Measurements from ENCODE around the gene MACROD2. TPM values are rescaled to one million over a fixed set of nuclear protein-coding genes. Genes with fewer than 3 reads are reported as not detected.

MACROD2 gene
- polyA plus RNA-seq, 1 donor (not counting 4 experiments of a cell fraction or from before 2014, with no cell fraction given) = 0.71 TPM

DNA sequence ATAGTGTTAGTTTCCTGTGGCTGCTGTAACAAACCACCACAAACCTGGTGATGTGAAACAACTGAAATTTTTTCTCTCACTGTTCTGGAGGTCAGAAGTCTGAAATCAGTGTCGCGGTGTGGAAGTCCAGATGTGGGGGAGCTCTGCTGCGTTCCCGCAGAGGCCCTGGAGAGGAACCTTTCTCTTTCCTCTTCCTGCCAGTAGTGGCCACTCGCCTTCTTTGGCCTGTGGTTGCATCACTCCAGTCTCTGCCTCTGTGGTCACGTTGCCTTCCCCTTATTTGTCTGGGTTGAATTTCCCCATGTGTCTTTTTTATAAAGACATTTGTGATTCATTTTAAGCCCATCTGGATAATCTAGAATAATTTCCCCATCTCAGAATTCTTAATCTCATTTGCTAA is 637.6 kb downstream of the MACROD2 start:
- DNase-seq (ENCODE audit: low read depth, low spot score) = no peak
- no peak overlapping the region for H3K27ac ChIP-seq (ENCODE audit: control insufficient read depth, insufficient read depth, low read length)
- TF ChIP-seq, protein P1, sequence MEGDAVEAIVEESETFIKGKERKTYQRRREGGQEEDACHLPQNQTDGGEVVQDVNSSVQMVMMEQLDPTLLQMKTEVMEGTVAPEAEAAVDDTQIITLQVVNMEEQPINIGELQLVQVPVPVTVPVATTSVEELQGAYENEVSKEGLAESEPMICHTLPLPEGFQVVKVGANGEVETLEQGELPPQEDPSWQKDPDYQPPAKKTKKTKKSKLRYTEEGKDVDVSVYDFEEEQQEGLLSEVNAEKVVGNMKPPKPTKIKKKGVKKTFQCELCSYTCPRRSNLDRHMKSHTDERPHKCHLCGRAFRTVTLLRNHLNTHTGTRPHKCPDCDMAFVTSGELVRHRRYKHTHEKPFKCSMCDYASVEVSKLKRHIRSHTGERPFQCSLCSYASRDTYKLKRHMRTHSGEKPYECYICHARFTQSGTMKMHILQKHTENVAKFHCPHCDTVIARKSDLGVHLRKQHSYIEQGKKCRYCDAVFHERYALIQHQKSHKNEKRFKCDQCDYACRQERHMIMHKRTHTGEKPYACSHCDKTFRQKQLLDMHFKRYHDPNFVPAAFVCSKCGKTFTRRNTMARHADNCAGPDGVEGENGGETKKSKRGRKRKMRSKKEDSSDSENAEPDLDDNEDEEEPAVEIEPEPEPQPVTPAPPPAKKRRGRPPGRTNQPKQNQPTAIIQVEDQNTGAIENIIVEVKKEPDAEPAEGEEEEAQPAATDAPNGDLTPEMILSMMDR (optimal IDR thresholded peaks at IDR 0.05 in 1 of 3, IDR thresholded peaks at IDR 0.05 in 1 of 3, conservative IDR thresholded peaks at IDR 0.05 in 1 of 3; ENCODE audit: extremely low read depth in 1 of 3, insufficient read depth in 2 of 3, low read length in 3 of 3) = no peak
- no peak for TF ChIP-seq EZH2 (IDR thresholded peaks at IDR 0.05; ENCODE audit: low read length)
- no peaks in the 10 kb centered on the region for H3K79me2 ChIP-seq (ENCODE audit: control insufficient read depth, insufficient read depth, low read length)
- no peaks in the 10 kb centered on the region for H3K9me3 ChIP-seq (ENCODE audit: control insufficient read depth, low read depth, low read length)
- H3K4me3 ChIP-seq (ENCODE audit: control insufficient read depth in 2 of 3, extremely low read depth in 1 of 3, insufficient read depth in 2 of 3, low read depth in 1 of 3, low read length in 3 of 3) = no peak overlapping the region
- H3K36me3 ChIP-seq (ENCODE audit: control insufficient read depth in 2 of 2, extremely low read depth in 1 of 2, insufficient read depth in 2 of 2, low read length in 2 of 2) = no peaks in the 10 kb centered on the region
- H4K20me1 ChIP-seq (ENCODE audit: control insufficient read depth, extremely low read depth, insufficient read depth, low read length) = no peaks in the 10 kb centered on the region
- FAIRE-seq = no peak
- no peaks in the 10 kb centered on the region for H3K9me1 ChIP-seq (ENCODE audit: control insufficient read depth, extremely low read depth, insufficient read depth, low read length)
- H3K9ac ChIP-seq (ENCODE audit: control insufficient read depth, extremely low read depth, insufficient read depth, low read length) = no peak overlapping the region
- dilution Hi-C loops (cut with MboI; ENCODE audit: extremely low pct_ligation_motif_present, low sequenced_read_pairs) = no loop called here
- H3K27me3 ChIP-seq (ENCODE audit: control insufficient read depth, extremely low read depth, insufficient read depth, low read length) = no peaks in the 10 kb centered on the region
- peaks cover 16% of the 10 kb centered on the region for H3K4me1 ChIP-seq (ENCODE audit: control insufficient read depth, extremely low read depth, insufficient read depth, low read length)
- no peak overlapping the region for H2AFZ ChIP-seq (ENCODE audit: control insufficient read depth, low read length)
- H3K4me2 ChIP-seq (ENCODE audit: control insufficient read depth, extremely low read depth, insufficient read depth, low read depth, low read length) = no peak overlapping the region

DNA sequence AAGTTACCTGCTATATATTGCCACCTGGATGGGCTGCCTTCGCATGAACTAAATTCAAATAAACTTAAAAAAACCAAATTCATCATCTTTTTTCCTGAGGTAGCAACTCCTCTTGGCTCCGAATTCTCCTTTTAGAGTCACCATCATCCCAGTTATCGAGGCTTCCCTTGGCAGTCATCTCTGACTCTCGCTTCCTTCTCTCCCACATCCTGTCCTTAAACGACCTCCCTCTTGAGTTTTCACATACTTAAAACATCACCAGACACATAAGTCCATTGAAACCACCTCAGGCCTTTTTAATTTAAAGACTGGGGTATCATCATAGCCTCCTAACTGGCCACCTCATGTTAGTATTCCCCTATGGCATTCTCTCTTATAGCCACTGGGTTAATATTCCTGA is 638.2 kb downstream of the MACROD2 start:
- peak; percentile 9 for FAIRE-seq
- TF ChIP-seq, protein P1 (optimal IDR thresholded peaks at IDR 0.05 in 1 of 3, IDR thresholded peaks at IDR 0.05 in 1 of 3, conservative IDR thresholded peaks at IDR 0.05 in 1 of 3; ENCODE audit: extremely low read depth in 1 of 3, insufficient read depth in 2 of 3, low read length in 3 of 3) = no peak
- no peak for TF ChIP-seq EZH2 (IDR thresholded peaks at IDR 0.05; ENCODE audit: low read length)
- no peak for DNase-seq (ENCODE audit: low read depth, low spot score)
- H3K9me3 ChIP-seq (ENCODE audit: control insufficient read depth, low read depth, low read length) = no peaks in the 10 kb centered on the region
- H3K9ac ChIP-seq (ENCODE audit: control insufficient read depth, extremely low read depth, insufficient read depth, low read length) = no peak overlapping the region
- no peak overlapping the region for H2AFZ ChIP-seq (ENCODE audit: control insufficient read depth, low read length)
- H3K4me2 ChIP-seq (ENCODE audit: control insufficient read depth, extremely low read depth, insufficient read depth, low read depth, low read length) = no peak overlapping the region
- H3K27me3 ChIP-seq (ENCODE audit: control insufficient read depth, extremely low read depth, insufficient read depth, low read length) = no peaks in the 10 kb centered on the region
- dilution Hi-C loops (cut with MboI; ENCODE audit: extremely low pct_ligation_motif_present, low sequenced_read_pairs) = no loop called here
- no peak overlapping the region for H3K4me3 ChIP-seq (ENCODE audit: control insufficient read depth in 2 of 3, extremely low read depth in 1 of 3, insufficient read depth in 2 of 3, low read depth in 1 of 3, low read length in 3 of 3)
- no peaks in the 10 kb centered on the region for H4K20me1 ChIP-seq (ENCODE audit: control insufficient read depth, extremely low read depth, insufficient read depth, low read length)
- H3K9me1 ChIP-seq (ENCODE audit: control insufficient read depth, extremely low read depth, insufficient read depth, low read length) = no peaks in the 10 kb centered on the region
- H3K79me2 ChIP-seq (ENCODE audit: control insufficient read depth, insufficient read depth, low read length) = no peaks in the 10 kb centered on the region
- peaks cover 16% of the 10 kb centered on the region for H3K4me1 ChIP-seq (ENCODE audit: control insufficient read depth, extremely low read depth, insufficient read depth, low read length)
- H3K36me3 ChIP-seq (ENCODE audit: control insufficient read depth in 2 of 2, extremely low read depth in 1 of 2, insufficient read depth in 2 of 2, low read length in 2 of 2) = no peaks in the 10 kb centered on the region
- H3K27ac ChIP-seq (ENCODE audit: control insufficient read depth, insufficient read depth, low read length) = no peak overlapping the region
